Vagina (tissue), 2 donors: ENCODE results near the gene RUBCN.
"Not testable (repeated sequence)": the region's sequence is repeated elsewhere in the genome, so short reads cannot be mapped to it uniquely, and the experiment has no call there.

Source experiments
- POLR2A ChIP-seq, 2 donors: fragments of 450-650 bp; IDR thresholded peaks; one replicate each; pipeline ENCODE4 v1.6.1; 2017; ENCODE audit warnings: antibody characterized with exemption in 2 of 2, mild to moderate bottlenecking in 2 of 2, moderate library complexity in 2 of 2
- POLR2AphosphoS5 ChIP-seq, 2 donors: sonication (generic); formaldehyde crosslinking; IDR thresholded peaks; one replicate each; pipeline ENCODE4 v1.9.0; 2017; ENCODE audit warnings: antibody characterized with exemption in 2 of 2, mild to moderate bottlenecking in 2 of 2, low read depth in 1 of 2; ENCODE audit not compliant: insufficient read depth in 1 of 2

DNA sequence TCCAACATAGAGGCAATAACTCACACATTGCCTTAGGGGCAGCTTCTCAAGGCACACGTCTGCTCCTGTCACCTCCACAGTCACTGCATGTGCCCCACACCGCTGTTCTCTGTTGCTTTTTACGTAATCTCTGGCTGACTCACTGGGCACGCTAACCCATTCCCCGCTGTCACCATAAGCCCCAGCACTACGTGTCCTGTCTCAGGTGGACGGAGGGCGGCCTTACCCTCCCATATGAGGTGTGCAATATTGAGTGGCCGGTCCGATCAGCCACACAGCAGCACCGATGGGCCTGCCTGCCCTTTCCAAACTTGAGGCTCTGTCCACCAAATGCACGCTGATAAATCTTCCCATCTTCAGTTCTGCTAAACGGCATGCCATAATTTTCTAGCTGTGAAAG is 115.2 kb downstream of the RUBCN start:
- TF ChIP-seq POLR2AphosphoS5 (IDR thresholded peaks at IDR 0.05; ENCODE audit: insufficient read depth in 1 of 2, low read depth in 1 of 2); POLR2A (IDR thresholded peaks at IDR 0.05): not testable (repeated sequence)
